ENCODE data around the gene GNLY.

Gene GNLY

GRCh38 chr2:85728883-85729824, 35.0 kb downstream of the GNLY start:
- peak; percentile 93 for DNase-seq (ENCODE audit: low spot score)

DNA sequence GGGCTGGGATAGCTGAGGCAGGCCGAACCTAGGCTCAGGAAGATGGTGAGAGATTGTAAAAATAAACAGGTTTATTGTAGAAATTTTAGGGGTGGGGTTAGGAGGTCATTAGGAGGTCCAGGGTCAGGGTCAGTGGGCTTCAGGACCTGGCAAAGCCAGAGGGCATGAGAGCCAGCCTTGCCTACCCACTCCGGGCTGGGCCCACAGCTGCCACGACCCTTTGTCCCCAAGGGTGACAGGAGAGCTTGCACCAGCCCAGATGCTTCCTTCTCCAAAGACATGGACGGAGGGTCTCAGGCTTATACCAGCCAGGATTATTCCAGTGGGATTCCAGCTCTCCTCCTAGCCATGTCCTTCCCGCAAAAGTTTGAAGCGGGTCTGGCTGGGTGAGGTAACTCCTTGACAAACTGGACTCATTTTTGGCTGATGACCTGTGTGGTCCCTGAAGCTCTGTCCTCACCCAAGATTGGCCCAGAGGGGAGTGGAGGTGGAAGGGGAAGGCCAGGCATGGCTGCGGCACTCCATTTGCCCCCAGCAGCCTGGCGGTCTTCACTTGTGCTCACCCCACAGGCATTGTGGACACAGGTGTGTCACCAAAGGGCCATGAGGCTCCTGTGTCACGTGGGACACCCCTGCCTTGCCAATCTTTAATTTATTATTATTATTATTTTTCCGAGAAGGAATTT, 35.8 kb downstream of the GNLY start:
- DNase-seq (ENCODE audit: low spot score): no peak

DNA sequence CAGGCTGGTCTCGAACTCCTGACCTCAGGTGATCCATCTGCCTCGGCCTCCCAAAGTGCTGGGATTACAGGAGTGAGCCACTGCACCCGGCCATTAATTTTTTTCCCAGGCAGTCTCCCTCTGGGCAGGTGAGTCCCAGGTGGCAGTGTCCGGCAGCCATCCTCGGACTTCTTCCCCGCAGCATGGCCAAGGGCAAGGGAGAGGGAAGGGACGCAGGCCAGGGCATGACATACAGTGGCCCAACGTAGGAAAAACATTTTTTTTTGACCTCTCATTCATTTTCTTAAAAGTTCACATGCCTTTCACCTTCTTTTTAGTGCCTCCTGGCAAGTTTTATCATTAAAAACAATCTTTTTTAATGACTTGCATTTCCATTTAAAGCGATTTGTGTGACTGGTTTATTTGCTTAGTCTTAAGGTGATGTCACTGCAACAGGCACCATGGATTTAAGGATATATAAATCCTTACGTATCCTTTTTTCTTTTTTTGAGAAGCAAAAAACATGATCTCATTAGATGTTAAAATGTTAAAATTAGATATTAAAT, 36.6 kb downstream of the GNLY start:
- no peak for DNase-seq (ENCODE audit: low spot score)

GRCh38 chr2:85731606-85732005, 37.4 kb downstream of the GNLY start:
- DNase-seq (ENCODE audit: low spot score): no peak

DNA sequence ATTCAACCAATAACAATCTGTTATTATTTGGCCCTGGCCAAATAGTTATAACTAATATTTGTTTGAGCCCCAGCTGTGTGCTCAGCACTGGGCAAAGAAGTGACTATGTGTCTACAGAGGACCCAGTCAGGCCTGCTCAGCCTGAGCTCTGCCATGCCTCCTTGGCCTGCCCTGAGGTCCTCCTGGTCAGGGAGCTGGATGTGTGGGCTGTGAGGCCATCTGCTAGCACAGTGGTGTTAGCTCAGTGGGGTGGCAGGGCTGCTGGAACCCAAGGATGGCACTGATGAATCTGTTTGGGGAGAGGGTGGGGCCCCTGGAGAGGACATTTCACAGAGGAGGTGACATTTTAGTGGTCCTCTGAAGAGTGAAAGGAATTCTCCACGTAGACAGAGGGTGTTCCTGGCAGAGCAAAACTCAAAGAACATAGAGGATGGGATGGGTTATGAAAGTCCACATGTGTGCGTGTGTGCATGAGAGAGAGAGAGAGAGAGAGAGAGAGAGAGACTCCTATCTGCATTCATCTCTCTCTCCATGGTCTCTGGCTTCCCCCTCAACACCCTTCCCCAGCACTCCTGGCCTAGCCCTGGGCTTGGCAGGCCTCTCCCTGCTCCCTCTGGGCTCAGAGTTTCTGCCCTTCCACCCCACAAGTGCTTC, 38.4 kb downstream of the GNLY start:
- no peak for DNase-seq (ENCODE audit: low spot score)

GRCh38 chr2:85733121-85733960, 39.2 kb downstream of the GNLY start:
- no peak for DNase-seq (ENCODE audit: low spot score)

DNA sequence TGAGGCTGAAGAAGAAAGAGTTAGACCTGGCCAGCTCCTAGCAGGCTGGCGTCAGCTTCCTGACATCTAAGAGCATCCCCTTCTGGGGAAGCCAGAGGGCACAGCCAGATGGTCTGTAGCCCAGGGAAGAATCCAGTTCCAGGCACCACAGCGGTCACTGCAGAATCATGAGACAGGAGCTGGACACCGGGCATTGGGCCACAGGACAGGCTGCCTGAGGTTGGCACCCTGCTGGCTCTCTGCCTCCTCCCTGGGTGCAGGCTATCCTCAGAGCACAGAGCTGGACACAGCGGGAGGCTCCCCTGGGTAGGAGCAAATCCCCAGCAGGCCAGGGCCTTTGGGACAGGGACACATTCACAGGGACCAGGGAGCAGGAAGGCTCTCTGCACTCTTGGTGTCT, 39.9 kb downstream of the GNLY start:
- DNase-seq (ENCODE audit: low spot score): no peak

- no peak for DNase-seq (ENCODE audit: low spot score)
Measured at GRCh38 chr2:85734942-85735608, 40.9 kb downstream of the GNLY start.

GRCh38 chr2:85735691-85736090, 41.5 kb downstream of the GNLY start:
- DNase-seq (ENCODE audit: low spot score): no peak

GRCh38 chr2:85736456-85737355, 42.5 kb downstream of the GNLY start:
- DNase-seq (ENCODE audit: low spot score): no peak

DNA sequence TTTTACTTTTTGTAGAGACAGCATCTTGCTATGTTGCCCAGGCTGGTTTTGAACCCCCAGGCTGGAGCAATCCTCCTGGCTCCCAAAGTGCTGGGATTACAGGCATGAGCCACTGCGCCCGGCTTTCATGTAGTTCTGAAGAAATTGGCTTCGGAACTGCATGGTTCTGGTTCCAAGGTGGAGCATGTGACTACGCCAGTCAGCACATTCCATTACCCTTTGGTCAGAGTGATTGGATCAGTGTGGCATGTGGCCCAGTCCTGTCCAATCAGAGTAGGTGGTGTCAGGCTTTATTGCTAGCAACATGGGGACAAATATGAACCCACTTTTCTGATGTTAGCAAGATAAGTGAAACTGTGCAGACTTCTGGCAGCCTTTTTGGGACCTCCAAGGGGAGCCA, 43.3 kb downstream of the GNLY start:
- DNase-seq (ENCODE audit: low spot score): no peak

DNA sequence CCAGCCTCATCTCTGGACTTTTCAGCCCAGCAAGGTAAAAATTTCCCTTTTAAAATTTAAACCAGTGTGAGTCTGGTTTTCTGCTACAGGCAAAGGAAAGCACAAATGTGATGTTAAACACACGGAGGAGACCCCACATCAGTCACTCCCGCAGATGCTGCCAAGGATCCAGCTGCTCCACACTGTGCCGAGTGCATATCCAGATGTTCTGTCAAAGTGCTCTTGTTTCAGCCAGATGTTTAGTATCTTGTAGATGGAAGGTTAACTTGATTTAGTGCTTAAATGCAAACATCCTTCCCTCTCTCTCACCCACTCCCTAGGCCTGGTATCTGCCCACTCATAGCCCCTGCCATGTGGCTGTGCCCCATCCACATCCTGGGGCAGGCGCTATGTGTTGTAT, 43.8 kb downstream of the GNLY start:
- DNase-seq (ENCODE audit: low spot score): no peak

DNA sequence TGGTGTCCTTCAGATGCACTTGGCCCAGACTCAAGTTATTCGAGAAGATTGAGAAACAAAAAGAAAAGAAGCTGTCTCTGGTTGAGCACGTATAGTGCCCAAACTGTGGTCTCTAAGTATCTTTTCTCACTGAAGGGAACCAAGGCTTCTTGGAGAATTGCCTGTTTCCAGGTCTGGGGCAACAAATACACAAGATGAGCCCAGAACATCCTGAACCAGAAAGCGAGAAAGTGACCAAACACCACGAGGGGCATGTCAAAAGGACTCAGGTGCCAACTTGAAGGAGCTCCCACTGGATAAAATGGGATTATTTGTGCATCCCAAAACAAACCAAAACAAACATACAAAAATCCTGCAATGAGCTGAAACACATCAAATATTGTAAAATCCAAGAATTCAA, 46.0 kb downstream of the GNLY start:
- no peak for DNase-seq (ENCODE audit: low spot score)

- no peak for DNase-seq (ENCODE audit: low spot score)
Measured at GRCh38 chr2:85741211-85741832, 47.2 kb downstream of the GNLY start.

GRCh38 chr2:85741833-85742455, 47.8 kb downstream of the GNLY start:
- DNase-seq (ENCODE audit: low spot score): no peak

DNA sequence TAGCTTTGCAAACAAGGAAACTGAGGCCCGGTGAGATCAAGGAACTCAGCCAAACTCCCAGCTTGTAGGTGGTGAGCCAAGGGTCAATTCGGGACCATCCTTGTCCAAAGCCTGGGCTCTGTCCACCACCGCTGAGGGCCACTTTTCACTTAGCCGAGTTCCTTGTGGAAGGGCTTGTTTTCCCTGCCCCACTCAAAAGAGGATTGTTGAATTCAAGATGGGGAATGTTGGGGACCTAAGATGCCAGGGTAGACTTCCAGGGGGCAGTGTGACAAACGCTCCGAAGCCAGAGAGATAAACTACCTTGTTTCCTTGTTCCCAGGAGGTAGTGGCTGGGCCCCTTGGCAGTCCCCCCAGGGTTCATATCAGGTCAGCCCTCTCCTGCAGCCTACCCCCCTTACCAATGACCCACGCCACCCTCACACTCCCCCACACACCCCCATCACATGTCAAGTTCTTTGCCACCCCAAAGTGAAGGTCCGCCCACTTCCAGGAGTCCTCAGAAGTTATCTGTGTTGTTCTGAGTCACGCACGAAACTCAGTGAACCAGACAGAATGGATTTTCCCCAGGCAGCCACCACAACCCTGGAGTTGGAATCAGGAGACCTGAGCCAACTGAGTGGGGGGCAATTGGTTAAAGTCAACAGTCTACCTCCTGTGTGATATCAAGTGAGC, 49.3 kb downstream of the GNLY start:
- no peak for DNase-seq (ENCODE audit: low spot score)

- no peak for DNase-seq (ENCODE audit: low spot score)
Measured at GRCh38 chr2:85744055-85744454, 49.9 kb downstream of the GNLY start.

Data from HuH-7 (cell line).